ENCODE results near the gene SELENOO.

GRCh38 chr22:50183141-50183971 lies 17.5 kb upstream of the SELENOO start:
- no peak for TF ChIP-seq CTCF (IDR thresholded peaks at IDR 0.05; ENCODE audit: borderline replicate concordance, extremely low read depth, low read length, poor library complexity, severe bottlenecking)
- no peak for TF ChIP-seq EZH2 (IDR thresholded peaks at IDR 0.05; ENCODE audit: borderline replicate concordance, low read depth, low read length, severe bottlenecking)

Data from DND-41 (cell line).